ENCODE measurements around the gene RDH14.

Gene RDH14

GRCh38 chr2:18520451-18521425 lies 39.7 kb downstream of the RDH14 start:
- DNase-seq (ENCODE audit: low read depth), result peak; percentile 60

DNA sequence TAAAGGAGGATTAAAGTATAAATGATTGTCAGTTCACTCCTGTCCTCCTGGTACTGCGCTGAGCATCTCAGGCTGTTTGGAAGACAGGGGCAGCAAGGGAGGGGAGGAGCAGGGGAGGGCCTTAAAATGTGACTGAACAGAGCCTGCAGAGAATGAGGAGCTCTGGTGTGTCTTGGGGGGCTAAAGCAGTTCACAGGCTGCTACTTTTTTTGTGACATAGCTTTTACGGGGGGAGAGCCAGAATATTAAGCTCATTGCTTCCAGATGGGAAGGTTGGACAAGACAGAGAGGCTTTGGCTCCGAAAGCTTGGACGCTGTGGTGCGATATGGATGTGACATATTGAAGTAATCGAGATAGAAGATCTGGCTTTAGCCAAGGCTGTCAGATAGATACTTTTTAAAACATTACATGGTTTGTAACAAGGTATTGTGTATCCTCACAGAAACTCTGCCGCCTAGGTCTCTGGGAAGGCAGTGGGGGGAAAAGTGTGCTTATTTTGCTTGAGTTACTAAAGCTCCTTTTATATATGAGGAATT lies 40.5 kb downstream of the RDH14 start:
- no peak for DNase-seq (ENCODE audit: low read depth)

- DNase-seq (ENCODE audit: low read depth), result no peak
These were observed 42.0 kb downstream of the RDH14 start for GRCh38 chr2:18518116-18519111.

GRCh38 chr2:18517386-18517785 lies 43.1 kb downstream of the RDH14 start:
- DNase-seq (ENCODE audit: low read depth), result no peak

GRCh38 chr2:18516112-18516511 lies 44.3 kb downstream of the RDH14 start:
- no peak for DNase-seq (ENCODE audit: low read depth)

GRCh38 chr2:18514526-18515461 lies 45.7 kb downstream of the RDH14 start:
- no peak for DNase-seq (ENCODE audit: low read depth)

DNA sequence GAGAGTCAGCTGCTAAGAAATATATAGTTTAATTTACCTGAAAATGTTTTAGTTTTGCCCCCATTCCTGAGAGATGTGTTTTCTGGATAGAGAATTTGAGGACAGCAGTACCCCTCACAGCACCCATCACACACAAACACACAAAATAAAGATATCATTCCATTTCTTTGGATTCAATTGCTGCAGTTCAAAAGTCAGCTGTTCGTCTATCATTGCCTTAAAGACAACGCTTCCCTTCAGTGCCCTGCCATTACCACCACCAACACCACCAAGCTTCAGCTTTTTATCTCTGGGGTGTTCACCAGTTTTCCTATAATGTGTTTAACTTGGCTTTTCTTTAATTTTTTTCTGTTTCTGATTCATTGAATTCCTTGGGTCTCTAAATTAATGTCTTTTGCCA lies 49.7 kb downstream of the RDH14 start:
- DNase-seq (ENCODE audit: low read depth), result no peak

DNA sequence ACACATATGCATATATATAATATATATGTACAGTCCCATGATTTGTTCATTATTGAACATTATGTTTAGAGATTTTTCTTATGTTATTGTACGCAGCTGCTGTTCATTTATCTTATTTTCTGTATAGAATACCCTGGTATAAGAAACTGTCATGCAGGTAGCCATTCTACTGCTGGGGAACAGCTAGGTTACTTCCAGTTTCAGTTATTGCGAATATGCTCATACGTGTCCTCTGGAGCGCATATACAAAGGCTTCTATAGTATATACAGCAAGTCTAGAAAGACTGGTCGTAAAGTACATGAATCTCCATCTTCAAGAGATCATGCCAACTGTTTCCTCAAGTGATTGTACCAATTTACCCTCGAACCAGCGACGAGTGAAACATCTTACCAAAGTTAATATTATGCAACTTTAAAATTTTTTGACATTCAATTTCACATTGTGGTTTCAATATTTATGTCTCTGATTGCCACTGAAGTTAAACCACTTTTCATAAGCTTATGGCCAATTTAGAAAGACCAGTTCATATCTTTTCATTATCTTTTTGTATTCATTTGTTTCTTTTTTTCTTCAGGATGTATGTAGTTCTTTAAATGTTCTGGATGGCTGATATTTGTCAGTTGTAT lies 53.5 kb downstream of the RDH14 start:
- no peak for DNase-seq (ENCODE audit: low read depth)

DNA sequence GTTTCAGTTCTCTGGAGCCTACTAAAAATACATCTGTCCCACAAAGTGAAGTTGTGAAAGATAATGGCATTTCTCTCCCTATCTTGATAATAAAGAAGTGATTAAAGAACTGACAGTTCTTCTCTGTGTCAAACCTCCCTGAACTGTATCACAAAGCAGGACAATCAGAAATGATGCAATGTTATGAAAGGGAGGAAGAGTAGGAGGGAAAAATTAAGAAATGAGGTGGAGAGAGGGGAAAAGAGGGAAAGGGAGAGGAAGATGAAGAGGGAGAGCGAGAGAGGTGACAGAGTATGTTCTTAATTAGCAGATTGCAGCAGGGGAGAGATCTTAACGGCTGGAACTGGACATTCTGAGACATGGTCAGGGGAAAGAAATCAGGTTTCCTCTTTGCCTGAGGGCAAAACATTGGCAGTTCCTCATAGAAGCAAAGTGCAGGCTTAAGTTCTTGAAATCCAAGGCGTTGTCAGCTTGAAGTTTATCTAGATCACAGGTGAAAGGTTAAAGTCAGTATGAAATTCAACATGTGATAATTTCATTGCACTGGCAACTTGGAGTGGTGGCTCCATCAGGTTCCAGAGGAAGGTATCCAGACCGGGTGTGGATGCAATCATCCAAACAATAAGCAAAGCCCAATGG lies 54.6 kb downstream of the RDH14 start:
- DNase-seq (ENCODE audit: low read depth), result no peak

All from GM04504 (cell line).